H1 (cell line): ENCODE data around the gene ARL8A. TPM values are rescaled to one million over a fixed set of nuclear protein-coding genes. Genes with fewer than 3 reads are reported as not detected.

ENCODE experiments used
- CTCF ChIA-PET: fragments of 300-600 bp; sonication (Branson Sonifier 250); formaldehyde crosslinking; loops from one replicate; lab custom pipeline; 2021; ENCODE audit not compliant: partially characterized antibody; lab: Charles Lee
- POLR2A ChIA-PET: fragments of 300-600 bp; sonication (Branson Sonifier 250); formaldehyde crosslinking; loops from one replicate; lab custom pipeline; 2021; ENCODE audit warnings: inconsistent platforms; ENCODE audit not compliant: partially characterized antibody; lab: Charles Lee
- DNase-seq, 2 experiments: peaks; one replicate each; pipeline versions ENCODE4 v3.0.0 to v3.0.0-alpha.2; 2010 to 2022; ENCODE audit warnings: low spot score in 2 of 2, low read depth in 1 of 2, mixed read lengths in 1 of 2
- FAIRE-seq: peaks from 2 replicates; lab custom pipeline; 2011; peaks lifted over from hg19 to GRCh38; lab: Jason Lieb, UNC
- H2AFZ ChIP-seq: 2 replicates; pipeline ENCODE4 v1.8.1; 2012; ENCODE audit warnings: low read length, inconsistent platforms
- H2AK5ac ChIP-seq: 2 replicates; pipeline ENCODE4 v1.6.1; 2013; ENCODE audit warnings: low read depth, low read length
- H2BK120ac ChIP-seq: replicated peaks from 2 replicates; pipeline ENCODE3; 2013; ENCODE audit warnings: low read depth, low read length, inconsistent platforms
- H2BK12ac ChIP-seq: 2 replicates; pipeline ENCODE4 v1.6.1; 2013; ENCODE audit warnings: low read depth, low read length
- H2BK15ac ChIP-seq: 2 replicates; pipeline ENCODE4 v1.6.1; 2013; ENCODE audit warnings: low read length
- H2BK20ac ChIP-seq: 2 replicates; pipeline ENCODE4 v1.6.1; 2013; ENCODE audit warnings: low read length
- H2BK5ac ChIP-seq: 2 replicates; pipeline ENCODE4 v1.6.1; 2013; ENCODE audit warnings: low read depth, low read length
- H3K14ac ChIP-seq: 2 replicates; pipeline ENCODE4 v1.6.1; 2013; ENCODE audit warnings: inconsistent platforms; ENCODE audit not compliant: insufficient read length
- H3K18ac ChIP-seq: 2 replicates; pipeline ENCODE4 v1.6.1; 2013; ENCODE audit warnings: low read length; ENCODE audit errors: extremely low read depth
- H3K23ac ChIP-seq: 2 replicates; pipeline ENCODE4 v1.6.1; 2013; ENCODE audit warnings: inconsistent platforms; ENCODE audit not compliant: insufficient read length
- H3K23me2 ChIP-seq: 2 replicates; pipeline ENCODE4 v1.6.1; 2013; ENCODE audit warnings: low read depth, low read length
- H3K27ac ChIP-seq: 2 replicates; pipeline ENCODE4 v1.6.1; 2011; ENCODE audit warnings: low read depth, low read length, inconsistent platforms
- H3K27me3 ChIP-seq, 4 experiments: replicated peaks in 1 of 4; 1 replicate in 1 of 4; 2 replicates in 3 of 4; pipeline versions ENCODE4 v1.6.1 to v1.8.1; 2011 to 2013; ENCODE audit warnings: low read length in 3 of 4, mild to moderate bottlenecking in 3 of 4, inconsistent platforms in 2 of 4, mixed read lengths in 2 of 4, moderate library complexity in 1 of 4; ENCODE audit not compliant: control insufficient read depth in 3 of 4, insufficient read depth in 3 of 4; ENCODE audit errors: extremely low read depth in 1 of 4
- H3K36me3 ChIP-seq, 4 experiments: 2 replicates each; pipeline versions ENCODE4 v1.6.1 to v1.8.1; 2011 to 2013; ENCODE audit warnings: mild to moderate bottlenecking in 4 of 4, low read length in 3 of 4, moderate library complexity in 2 of 4, control low read depth in 1 of 4, inconsistent platforms in 1 of 4; ENCODE audit not compliant: insufficient read depth in 4 of 4, control insufficient read depth in 2 of 4
- H3K4ac ChIP-seq: replicated peaks from 2 replicates; pipeline ENCODE3; 2013; ENCODE audit warnings: low read length, low read depth, mixed read lengths, inconsistent platforms; ENCODE audit not compliant: insufficient read length
- H3K4me1 ChIP-seq, 4 experiments: replicated peaks in 1 of 4; 1 replicate in 1 of 4; 2 replicates in 3 of 4; pipeline versions ENCODE4 v1.6.1 to v1.8.1; 2011 to 2013; ENCODE audit warnings: low read length in 3 of 4, inconsistent platforms in 2 of 4, mixed read lengths in 1 of 4; ENCODE audit not compliant: insufficient read depth in 4 of 4, control insufficient read depth in 3 of 4
- H3K4me2 ChIP-seq, 2 experiments: 2 replicates each; pipeline versions ENCODE4 v1.6.1 to v1.8.1; 2011 to 2013; ENCODE audit warnings: low read depth in 2 of 2, low read length in 2 of 2, control low read depth in 1 of 2, inconsistent platforms in 1 of 2, mild to moderate bottlenecking in 1 of 2; ENCODE audit not compliant: insufficient read depth in 1 of 2
- H3K4me3 ChIP-seq, 4 experiments: fragments of 200-600, 300-600 bp in 1 of 4; sonication (generic), shearing (Covaris generic), sonication (Bioruptor Twin) in 1 of 4; 2 replicates each; pipeline versions ENCODE4 v1.5.1 to v1.8.1; 2011 to 2016; ENCODE audit warnings: low read length in 4 of 4, low read depth in 3 of 4, control low read depth in 2 of 4, inconsistent platforms in 2 of 4, mild to moderate bottlenecking in 2 of 4, mixed read lengths in 1 of 4, moderate library complexity in 1 of 4; ENCODE audit not compliant: insufficient read depth in 2 of 4; ENCODE audit errors: extremely low read depth in 1 of 4
- H3K56ac ChIP-seq: replicated peaks from 2 replicates; pipeline ENCODE3; 2013; ENCODE audit warnings: low read depth, mild to moderate bottlenecking, mixed read lengths, low read length, inconsistent platforms; ENCODE audit not compliant: insufficient read length
- H3K79me1 ChIP-seq: 2 replicates; pipeline ENCODE4 v1.6.1; 2013; ENCODE audit warnings: low read depth, low read length, control low read depth
- H3K79me2 ChIP-seq, 2 experiments: 2 replicates each; pipeline versions ENCODE4 v1.6.1 to v1.8.1; 2012 to 2013; ENCODE audit warnings: low read length in 2 of 2, mild to moderate bottlenecking in 2 of 2, inconsistent platforms in 1 of 2; ENCODE audit not compliant: insufficient read depth in 2 of 2, control insufficient read depth in 1 of 2
- H3K9ac ChIP-seq, 4 experiments: replicated peaks in 1 of 4; 1 replicate in 1 of 4; 2 replicates in 3 of 4; pipeline versions ENCODE4 v1.6.1 to v1.8.1; 2011 to 2013; ENCODE audit warnings: low read depth in 3 of 4, low read length in 3 of 4, control low read depth in 2 of 4, mild to moderate bottlenecking in 2 of 4, moderate library complexity in 2 of 4, inconsistent platforms in 1 of 4; ENCODE audit errors: extremely low read depth in 1 of 4
- H3K9me3 ChIP-seq, 2 experiments: 2 replicates each; pipeline versions ENCODE4 v1.6.1 to v1.8.1; 2012 to 2013; ENCODE audit warnings: mild to moderate bottlenecking in 2 of 2, moderate library complexity in 2 of 2, control low read depth in 1 of 2, inconsistent platforms in 1 of 2, low read depth in 1 of 2, low read length in 1 of 2, mixed read lengths in 1 of 2; ENCODE audit not compliant: insufficient read depth in 2 of 2
- H4K20me1 ChIP-seq, 2 experiments: replicated peaks in 1 of 2; 2 replicates each; pipeline versions ENCODE3 to v1.8.1; 2011 to 2013; ENCODE audit warnings: inconsistent platforms in 2 of 2, low read length in 2 of 2, mild to moderate bottlenecking in 1 of 2; ENCODE audit not compliant: insufficient read depth in 2 of 2, control insufficient read depth in 1 of 2
- H4K5ac ChIP-seq: 2 replicates; pipeline ENCODE4 v1.6.1; 2013; ENCODE audit warnings: low read length, low read depth, mixed read lengths, inconsistent platforms; ENCODE audit not compliant: insufficient read length
- H4K8ac ChIP-seq: 2 replicates; pipeline ENCODE4 v1.8.0; 2013; ENCODE audit warnings: mild to moderate bottlenecking, moderate library complexity, low read length, inconsistent platforms; ENCODE audit not compliant: insufficient read depth; ENCODE audit errors: extremely low read depth
- H4K91ac ChIP-seq: replicated peaks from 2 replicates; pipeline ENCODE3; 2013; ENCODE audit warnings: low read length, mixed read lengths, inconsistent platforms; ENCODE audit not compliant: insufficient read length
- ATF3 ChIP-seq: IDR thresholded peaks from 2 replicates; pipeline ENCODE4 v1.6.1; 2011; ENCODE audit warnings: low read depth, mild to moderate bottlenecking, low read length; ENCODE audit not compliant: insufficient read depth
- BRCA1 ChIP-seq: IDR thresholded peaks from 2 replicates; pipeline ENCODE4 v1.6.1; 2012; ENCODE audit warnings: low read depth, low read length, improper control_type of control experiment
- CEBPB ChIP-seq: IDR thresholded peaks from 2 replicates; pipeline ENCODE4 v1.6.1; 2012; ENCODE audit warnings: low read depth, low read length
- CHD2 ChIP-seq: IDR thresholded peaks from 2 replicates; pipeline ENCODE4 v1.6.1; 2012; ENCODE audit warnings: low read length, improper control_type of control experiment
- GABPA ChIP-seq: IDR thresholded peaks from 2 replicates; pipeline ENCODE4 v1.6.1; 2011; ENCODE audit warnings: mild to moderate bottlenecking, low read length, moderate library complexity, borderline replicate concordance; ENCODE audit not compliant: insufficient read depth
- KDM1A ChIP-seq: fragments of 200-600, 300-600 bp; sonication (generic); IDR thresholded peaks from 2 replicates; pipeline ENCODE4 v1.7.1; 2016; ENCODE audit warnings: mild to moderate bottlenecking, low read length, borderline replicate concordance
- MAFK ChIP-seq: IDR thresholded peaks from 2 replicates; pipeline ENCODE4 v1.6.1; 2012; ENCODE audit warnings: low read depth, mild to moderate bottlenecking, improper control_type of control experiment, low read length
- RXRA ChIP-seq: IDR thresholded peaks from 2 replicates; pipeline ENCODE4 v1.6.1; 2011; ENCODE audit warnings: low read depth, mild to moderate bottlenecking, low read length, moderate library complexity; ENCODE audit not compliant: insufficient read depth
- SIX5 ChIP-seq: IDR thresholded peaks from 2 replicates; pipeline ENCODE4 v1.6.1; 2011; ENCODE audit warnings: mild to moderate bottlenecking, low read depth, low read length
- SUZ12 ChIP-seq: fragments of 200-600 bp; sonication (generic); IDR thresholded peaks from 2 replicates; pipeline ENCODE4 v1.6.1; 2012; ENCODE audit warnings: mild to moderate bottlenecking, inconsistent platforms, low read length, moderate library complexity, mixed read lengths
- USF2 ChIP-seq: IDR thresholded peaks from 2 replicates; pipeline ENCODE4 v1.6.1; 2011; ENCODE audit warnings: low read length, improper control_type of control experiment
- whole genome bisulfite sequencing, 2 experiments: shearing (Covaris generic) in 1 of 2; methylation state at CpG; one replicate each; pipeline versions ENCODE4 v1.1.6 to v1.1.7; 2013 to 2015; ENCODE audit warnings: low lambda C conversion rate in 2 of 2, mixed read lengths in 2 of 2, inconsistent platforms in 1 of 2, low coverage in 1 of 2, missing lambda C conversion rate in 1 of 2; ENCODE audit not compliant: insufficient replicate concordance in 2 of 2, insufficient coverage in 1 of 2, insufficient read length in 1 of 2; ENCODE audit errors: extremely low coverage in 1 of 2, missing lambda C conversion rate in 1 of 2; 5-methylcytosine and 5-hydroxymethylcytosine counted together
- polyA plus RNA-seq, 7 experiments: library from polyadenylated mRNA; depleted of rRNA in 3 of 7; stranded (reverse) in 5 of 7; unstranded in 2 of 7; fragments of >200 nt in 5 of 7; fragments of 200-250 nt in 2 of 7; gene quantifications; 1 replicate in 5 of 7; 2 replicates in 1 of 7; 4 replicates in 1 of 7; pipeline versions ENCODE4 v1.2.1 to v1.2.3, GENCODE V29; 2011 to 2013; ENCODE audit warnings: missing spikeins in 2 of 7, mixed read lengths in 2 of 7
- total RNA-seq: library from RNA; stranded (reverse); fragmentation: NEBNext Ultra II Directional; extraction: Animal tissue kit (Norgen Biotek cat#: 25700); gene quantifications from 2 replicates; pipeline ENCODE4 v1.2.1, GENCODE V29; 2021
- TF ChIP-seq, protein P1 (sequence below): IDR thresholded peaks from 2 replicates; pipeline ENCODE4 v1.6.1; 2012; ENCODE audit warnings: inconsistent platforms

Gene ARL8A
- total and polyA plus RNA-seq, 2 of the 8 experiments (the other 6 are each of a cell fraction or from before 2014, with no cell fraction given): 40.3 to 58.7 TPM

DNA sequence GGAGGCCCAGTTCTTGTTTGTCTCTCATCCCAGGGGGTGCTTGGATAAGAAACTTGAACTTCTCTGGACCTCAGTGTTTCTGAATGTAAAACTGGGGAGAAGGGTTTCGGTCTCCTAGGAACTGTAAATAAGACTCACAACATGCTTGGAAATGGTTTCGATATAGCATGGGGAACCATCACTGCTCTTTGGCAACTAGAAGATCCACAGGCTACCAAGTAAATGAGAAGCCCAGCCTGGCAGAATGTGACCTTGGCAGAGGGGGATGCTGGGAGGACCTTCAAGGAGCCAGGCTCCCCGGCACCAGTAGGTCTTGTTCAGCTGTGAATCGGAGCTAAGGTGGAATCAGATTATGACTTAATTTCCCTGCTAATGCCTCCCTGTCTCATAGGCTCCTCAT is 3.7 kb downstream of the ARL8A start:
- Histone ChIP-seq H3K14ac (no peak overlapping the region), H3K79me1 (peaks cover 8% of the 10 kb centered on the region), H3K23ac (no peak overlapping the region), H2BK20ac (no peak overlapping the region), H2BK15ac (no peak overlapping the region), H3K9ac (no peak overlapping the region), H2BK12ac (no peak overlapping the region), H2BK120ac (no peak overlapping the region), H3K79me2 (peaks cover 3 to 45% of the 10 kb centered on the region in 2 experiments; a peak in 3 of 4 replicates), H3K4ac (no peak overlapping the region), H4K91ac (no peak overlapping the region), H3K36me3 (peaks cover 0 to 7% (median 0%) of the 10 kb centered on the region in 4 experiments; a peak in 2 of 8 replicates), H4K20me1 (peaks cover 4 to 11% of the 10 kb centered on the region in 2 experiments), H3K27ac (no peak overlapping the region), H4K5ac (no peak overlapping the region), H3K4me2 (no peak overlapping the region), H4K8ac (no peak overlapping the region), H3K27me3 (peaks cover 0 to 7% (median 2%) of the 10 kb centered on the region in 4 experiments; a peak in 3 of 7 replicates), H2BK5ac (no peak overlapping the region), H3K4me3 (no peak overlapping the region), H3K56ac (no peak overlapping the region), H3K23me2 (peaks cover 13% of the 10 kb centered on the region), H2AK5ac (no peak overlapping the region), H3K9me3 (no peaks in the 10 kb centered on the region), H3K18ac (no peak overlapping the region), H3K4me1 (peaks cover 3 to 13% (median 10%) of the 10 kb centered on the region in 4 experiments; a peak in 6 of 7 replicates), H2AFZ (no peak overlapping the region)
- WGBS, 2 experiments: 98% methylated on average over 4 of the region's 4 CpGs; no CpG with 5 or more reads in 1 of the 2 experiments
- no peak for FAIRE-seq
- ChIA-PET CTCF (interaction anchor here (0.6 to 1.8 kb wide), 2 partner anchors 14 to 144 kb away, joined by 3 to 5 read pairs; no protein-coding TSS in a partner anchor), POLR2A (no interaction called here)
- no peak for DNase-seq
- TF ChIP-seq, protein P1, sequence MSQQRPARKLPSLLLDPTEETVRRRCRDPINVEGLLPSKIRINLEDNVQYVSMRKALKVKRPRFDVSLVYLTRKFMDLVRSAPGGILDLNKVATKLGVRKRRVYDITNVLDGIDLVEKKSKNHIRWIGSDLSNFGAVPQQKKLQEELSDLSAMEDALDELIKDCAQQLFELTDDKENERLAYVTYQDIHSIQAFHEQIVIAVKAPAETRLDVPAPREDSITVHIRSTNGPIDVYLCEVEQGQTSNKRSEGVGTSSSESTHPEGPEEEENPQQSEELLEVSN: no peak
- TF ChIP-seq CHD2 (no peak), MAFK (no peak), RXRA (no peak), GABPA (no peak), SUZ12 (no peak), KDM1A (no peak), CEBPB (no peak), ATF3 (no peak), USF2 (no peak), SIX5 (no peak), BRCA1 (no peak)
